NT2/D1 (cell line): ENCODE results near the gene TMEM171.

ENCODE experiments used
- DNase-seq: peaks from one replicate; pipeline ENCODE4 v3.0.0-alpha.2; 2011; ENCODE audit warnings: low read depth, low spot score
- H3K27me3 ChIP-seq: 2 replicates; pipeline ENCODE4 v1.6.0; 2011; ENCODE audit warnings: mild to moderate bottlenecking; ENCODE audit not compliant: insufficient read length, insufficient read depth
- H3K36me3 ChIP-seq: 2 replicates; pipeline ENCODE4 v1.6.1; 2011; ENCODE audit warnings: mild to moderate bottlenecking, low read length, mixed read lengths; ENCODE audit not compliant: insufficient read depth, insufficient read length
- H3K4me1 ChIP-seq: 2 replicates; pipeline ENCODE4 v1.5.1; 2011; ENCODE audit not compliant: insufficient read depth, insufficient read length
- H3K4me3 ChIP-seq: 2 replicates; pipeline ENCODE4 v1.5.1; 2011; ENCODE audit warnings: low read depth; ENCODE audit not compliant: insufficient read length
- H3K9ac ChIP-seq: 2 replicates; pipeline ENCODE4 v1.6.0; 2011; ENCODE audit warnings: low read depth; ENCODE audit not compliant: insufficient read length
- H3K9me3 ChIP-seq: 2 replicates; pipeline ENCODE4 v1.5.1; 2011; ENCODE audit warnings: mild to moderate bottlenecking, low read length; ENCODE audit not compliant: insufficient read depth
- SUZ12 ChIP-seq: IDR thresholded peaks from 2 replicates; pipeline ENCODE4 v1.6.1; 2011; ENCODE audit not compliant: insufficient read length, insufficient read depth; ENCODE audit errors: extremely low read depth
- YY1 ChIP-seq: IDR thresholded peaks from 2 replicates; pipeline ENCODE4 v1.6.1; 2011; ENCODE audit not compliant: insufficient read length, insufficient read depth
- ZNF274 ChIP-seq: IDR thresholded peaks from 2 replicates; pipeline ENCODE4 v1.6.1; 2011; ENCODE audit warnings: mild to moderate bottlenecking, low read depth, low read length

TMEM171 gene

GRCh38 chr5:73171495-73171894, 51.1 kb downstream of the TMEM171 start:
- no peak overlapping the region for H3K4me3 ChIP-seq
- no peaks in the 10 kb centered on the region for H3K27me3 ChIP-seq
- H3K36me3 ChIP-seq = no peaks in the 10 kb centered on the region
- no peaks in the 10 kb centered on the region for H3K4me1 ChIP-seq
- no peak for DNase-seq
- H3K9me3 ChIP-seq = peaks cover 9% of the 10 kb centered on the region; the same call in 1 of the 2 replicates
- H3K9ac ChIP-seq = no peak overlapping the region
- TF ChIP-seq ZNF274 = no peak
- no peak for TF ChIP-seq SUZ12
- no peak for TF ChIP-seq YY1

GRCh38 chr5:73172951-73173350, 52.6 kb downstream of the TMEM171 start, which contains the start of gene TMEM174:
TSS of gene TMEM174 (plus strand) at chr5:73173193. CDS start at chr5:73173244, 51 bp downstream.
- DNase-seq = no peak
- H3K4me1 ChIP-seq = no peaks in the 10 kb centered on the region
- peaks cover 9% of the 10 kb centered on the region; the same call in 1 of the 2 replicates for H3K9me3 ChIP-seq
- no peaks in the 10 kb centered on the region for H3K27me3 ChIP-seq
- no peaks in the 10 kb centered on the region for H3K36me3 ChIP-seq
- TF ChIP-seq ZNF274 (no peak), SUZ12 (no peak), YY1 (no peak)
- H3K9ac ChIP-seq = no peak within 1 kb of the TSS
- no peak within 1 kb of the TSS for H3K4me3 ChIP-seq

GRCh38 chr5:73174100-73174815, 53.9 kb downstream of the TMEM171 start:
- TF ChIP-seq SUZ12 = no peak
- no peak for TF ChIP-seq ZNF274
- no peak for TF ChIP-seq YY1
- H3K9me3 ChIP-seq = peaks cover 9% of the 10 kb centered on the region; the same call in 1 of the 2 replicates
- DNase-seq = no peak

GRCh38 chr5:73176250-73176649, 55.9 kb downstream of the TMEM171 start:
- H3K27me3 ChIP-seq = no peaks in the 10 kb centered on the region
- H3K9ac ChIP-seq = no peak overlapping the region
- no peaks in the 10 kb centered on the region for H3K36me3 ChIP-seq
- no peaks in the 10 kb centered on the region for H3K9me3 ChIP-seq
- no peaks in the 10 kb centered on the region for H3K4me1 ChIP-seq
- TF ChIP-seq SUZ12 = no peak
- no peak for TF ChIP-seq YY1
- no peak for TF ChIP-seq ZNF274
- DNase-seq = no peak
- H3K4me3 ChIP-seq = no peak overlapping the region

More at GRCh38 chr5:73174100-73174815, 53.9 kb downstream of the TMEM171 start:
- no peak overlapping the region for H3K9ac ChIP-seq
- H3K27me3 ChIP-seq = no peaks in the 10 kb centered on the region
- H3K4me3 ChIP-seq = no peak overlapping the region
- H3K4me1 ChIP-seq = no peaks in the 10 kb centered on the region
- H3K36me3 ChIP-seq = no peaks in the 10 kb centered on the region

- Histone ChIP-seq H3K36me3 (no peaks in the 10 kb centered on the region), H3K4me3 (no peak overlapping the region), H3K27me3 (no peaks in the 10 kb centered on the region), H3K9ac (no peak overlapping the region), H3K9me3 (no peaks in the 10 kb centered on the region), H3K4me1 (no peaks in the 10 kb centered on the region)
- no peak for DNase-seq
- TF ChIP-seq SUZ12 = no peak
- no peak for TF ChIP-seq YY1
- TF ChIP-seq ZNF274 = no peak
Measured at GRCh38 chr5:73178265-73178664, 57.9 kb downstream of the TMEM171 start.

GRCh38 chr5:73179730-73180129, 59.4 kb downstream of the TMEM171 start:
- H3K27me3 ChIP-seq = no peaks in the 10 kb centered on the region
- TF ChIP-seq ZNF274 = no peak
- TF ChIP-seq YY1 = no peak
- TF ChIP-seq SUZ12 = no peak

GRCh38 chr5:73180566-73180965, 60.2 kb downstream of the TMEM171 start:
- Histone ChIP-seq H3K9ac (no peak overlapping the region), H3K4me1 (no peaks in the 10 kb centered on the region), H3K36me3 (no peaks in the 10 kb centered on the region), H3K4me3 (no peak overlapping the region), H3K9me3 (peaks cover 11% of the 10 kb centered on the region; the same call in 1 of the 2 replicates), H3K27me3 (no peaks in the 10 kb centered on the region)
- DNase-seq = no peak
- TF ChIP-seq YY1 = no peak
- TF ChIP-seq ZNF274 = no peak
- TF ChIP-seq SUZ12 = no peak

More at GRCh38 chr5:73179730-73180129, 59.4 kb downstream of the TMEM171 start:
- Histone ChIP-seq H3K36me3 (no peaks in the 10 kb centered on the region), H3K4me1 (no peaks in the 10 kb centered on the region), H3K9ac (no peak overlapping the region), H3K4me3 (no peak overlapping the region), H3K9me3 (peaks cover 7% of the 10 kb centered on the region; the same call in 1 of the 2 replicates)
- no peak for DNase-seq
